WTC11 (cell line): ENCODE measurements around the gene COPZ2. TPM values are rescaled to one million over a fixed set of nuclear protein-coding genes. Genes with fewer than 3 reads are reported as not detected.

Experiments used
- ATAC-seq: fragments of 200-7000 bp; cut with Tn5 transposase; 2 replicates; pipeline ENCODE4 v1.10.0; 2021; ENCODE audit warnings: mild to moderate bottlenecking, moderate library complexity
- CTCF ChIA-PET: fragments of 300-600 bp; sonication (Branson Sonifier 250); formaldehyde crosslinking; loops from one replicate; lab custom pipeline; 2021; ENCODE audit warnings: antibody characterized with exemption; lab: Charles Lee
- POLR2A ChIA-PET: fragments of 350-600 bp; sonication (Branson Sonifier 250); formaldehyde crosslinking; loops from one replicate; lab custom pipeline; 2021; ENCODE audit warnings: antibody characterized with exemption; lab: Charles Lee
- DNase-seq: peaks from one replicate; pipeline ENCODE4 v3.0.0; 2021; ENCODE audit warnings: low spot score
- H3K27ac Mint-ChIP-seq: 2 replicates; pipeline ENCODE4 v1.8.0; 2021; ENCODE audit warnings: mixed read lengths
- H3K27me3 Mint-ChIP-seq: 2 replicates; pipeline ENCODE4 v1.8.0; 2021; ENCODE audit warnings: low read depth, mild to moderate bottlenecking, moderate library complexity, mixed read lengths
- H3K36me3 Mint-ChIP-seq: 2 replicates; pipeline ENCODE4 v1.8.0; 2021; ENCODE audit warnings: mixed read lengths
- H3K4me1 Mint-ChIP-seq: 2 replicates; pipeline ENCODE4 v1.8.0; 2022; ENCODE audit warnings: mixed read lengths
- H3K4me3 Mint-ChIP-seq: 2 replicates; pipeline ENCODE4 v1.8.0; 2021; ENCODE audit warnings: mild to moderate bottlenecking, moderate library complexity, mixed read lengths
- H3K9me3 Mint-ChIP-seq: 2 replicates; pipeline ENCODE4 v1.8.0; 2021; ENCODE audit warnings: mixed read lengths
- CREB1 ChIP-seq: sonication (generic); formaldehyde crosslinking; IDR thresholded peaks from 2 replicates; pipeline ENCODE4 v1.8.0; 2023; ENCODE audit warnings: mild to moderate bottlenecking, missing genetic modification reagents
- ESRRA ChIP-seq: sonication (generic); formaldehyde crosslinking; IDR thresholded peaks from 2 replicates; pipeline ENCODE4 v1.8.1; 2022; ENCODE audit warnings: mild to moderate bottlenecking, missing genetic modification reagents, borderline replicate concordance
- FOXP1 ChIP-seq: sonication (generic); formaldehyde crosslinking; IDR thresholded peaks from 2 replicates; pipeline ENCODE4 v1.8.0; 2022; ENCODE audit warnings: missing genetic modification reagents, mild to moderate bottlenecking, moderate library complexity, borderline replicate concordance
- GTF2I ChIP-seq: fragments of 250-450 bp; sonication (Bioruptor Pico); conservative IDR thresholded peaks from 2 replicates; pipeline ENCODE4 v1.4.0; 2021; ENCODE audit warnings: mild to moderate bottlenecking
- NFYB ChIP-seq: sonication (generic); formaldehyde crosslinking; conservative IDR thresholded peaks from 2 replicates; pipeline ENCODE4 v1.8.0; 2022; ENCODE audit warnings: low read depth, missing genetic modification reagents
- NR3C1 ChIP-seq: sonication (generic); formaldehyde crosslinking; conservative IDR thresholded peaks from 2 replicates; pipeline ENCODE4 v1.8.1; 2023; ENCODE audit warnings: low read depth, mild to moderate bottlenecking, missing genetic modification reagents
- RORB ChIP-seq: fragments of 250-450 bp; sonication (Bioruptor Pico); IDR thresholded peaks from 2 replicates; pipeline ENCODE4 v1.9.0; 2021; ENCODE audit warnings: mild to moderate bottlenecking
- SMAD3 ChIP-seq: sonication (generic); formaldehyde crosslinking; IDR thresholded peaks from 2 replicates; pipeline ENCODE4 v1.8.0; 2022; ENCODE audit warnings: missing genetic modification reagents, mild to moderate bottlenecking, borderline replicate concordance
- TCF7 ChIP-seq: sonication (generic); formaldehyde crosslinking; IDR thresholded peaks from 2 replicates; pipeline ENCODE4 v1.8.0; 2022; ENCODE audit warnings: mild to moderate bottlenecking, low read depth, missing genetic modification reagents, moderate library complexity
- TEAD4 ChIP-seq: sonication (generic); formaldehyde crosslinking; IDR thresholded peaks from 2 replicates; pipeline ENCODE4 v1.8.0; 2022; ENCODE audit warnings: mild to moderate bottlenecking, missing genetic modification reagents
- TP53 ChIP-seq: sonication (generic); formaldehyde crosslinking; IDR thresholded peaks from 2 replicates; pipeline ENCODE4 v1.8.1; 2023; ENCODE audit warnings: mild to moderate bottlenecking, missing genetic modification reagents
- ZBTB21 ChIP-seq: sonication (generic); formaldehyde crosslinking; IDR thresholded peaks from 2 replicates; pipeline ENCODE4 v1.8.1; 2023; ENCODE audit warnings: mild to moderate bottlenecking, missing genetic modification reagents, borderline replicate concordance
- ZNF138 ChIP-seq: sonication (generic); formaldehyde crosslinking; conservative IDR thresholded peaks from 2 replicates; pipeline ENCODE4 v1.8.1; 2022; ENCODE audit warnings: mild to moderate bottlenecking, moderate library complexity, missing genetic modification reagents
- ZNF416 ChIP-seq: fragments of 250-450 bp; sonication (Bioruptor Pico); IDR thresholded peaks from 2 replicates; pipeline ENCODE4 v1.9.0; 2021; ENCODE audit warnings: mild to moderate bottlenecking, inconsistent platforms
- total RNA-seq: library from RNA; stranded (reverse); gene quantifications from 3 replicates; pipeline ENCODE4 v1.2.3, GENCODE V29; 2021
- TF ChIP-seq, protein P1 (sequence below): sonication (generic); formaldehyde crosslinking; IDR thresholded peaks from 2 replicates; pipeline ENCODE4 v1.8.1; 2023; ENCODE audit warnings: mild to moderate bottlenecking, missing genetic modification reagents, borderline replicate concordance
- TF ChIP-seq, protein P2 (sequence below): sonication (generic); formaldehyde crosslinking; IDR thresholded peaks from 2 replicates; pipeline ENCODE4 v1.8.0; 2022; ENCODE audit warnings: mild to moderate bottlenecking, missing genetic modification reagents
- TF ChIP-seq, protein P3 (sequence below): sonication (generic); formaldehyde crosslinking; IDR thresholded peaks from 2 replicates; pipeline ENCODE4 v1.8.1; 2023; ENCODE audit warnings: mild to moderate bottlenecking, moderate library complexity, missing genetic modification reagents
- TF ChIP-seq, protein P4 (sequence below): sonication (generic); formaldehyde crosslinking; IDR thresholded peaks from 2 replicates; pipeline ENCODE4 v1.8.1; 2022; ENCODE audit warnings: mild to moderate bottlenecking, missing genetic modification reagents, moderate library complexity, borderline replicate concordance
- TF ChIP-seq, protein P5 (sequence below): sonication (generic); formaldehyde crosslinking; IDR thresholded peaks from 2 replicates; pipeline ENCODE4 v1.8.0; 2022; ENCODE audit warnings: mild to moderate bottlenecking, missing genetic modification reagents
- TF ChIP-seq, protein P6 (sequence below): sonication (generic); formaldehyde crosslinking; IDR thresholded peaks from 2 replicates; pipeline ENCODE4 v1.8.1; 2023; ENCODE audit warnings: mild to moderate bottlenecking, missing genetic modification reagents, moderate library complexity
- TF ChIP-seq, protein P7 (sequence below): sonication (generic); formaldehyde crosslinking; IDR thresholded peaks from 2 replicates; pipeline ENCODE4 v1.8.0; 2023; ENCODE audit warnings: missing genetic modification reagents
- TF ChIP-seq, protein P8 (sequence below): sonication (generic); formaldehyde crosslinking; IDR thresholded peaks from 2 replicates; pipeline ENCODE4 v1.8.0; 2022; ENCODE audit warnings: mild to moderate bottlenecking, missing genetic modification reagents

Gene COPZ2
- total RNA-seq, 1 experiment from 2014 or later = 0.44 TPM

DNA sequence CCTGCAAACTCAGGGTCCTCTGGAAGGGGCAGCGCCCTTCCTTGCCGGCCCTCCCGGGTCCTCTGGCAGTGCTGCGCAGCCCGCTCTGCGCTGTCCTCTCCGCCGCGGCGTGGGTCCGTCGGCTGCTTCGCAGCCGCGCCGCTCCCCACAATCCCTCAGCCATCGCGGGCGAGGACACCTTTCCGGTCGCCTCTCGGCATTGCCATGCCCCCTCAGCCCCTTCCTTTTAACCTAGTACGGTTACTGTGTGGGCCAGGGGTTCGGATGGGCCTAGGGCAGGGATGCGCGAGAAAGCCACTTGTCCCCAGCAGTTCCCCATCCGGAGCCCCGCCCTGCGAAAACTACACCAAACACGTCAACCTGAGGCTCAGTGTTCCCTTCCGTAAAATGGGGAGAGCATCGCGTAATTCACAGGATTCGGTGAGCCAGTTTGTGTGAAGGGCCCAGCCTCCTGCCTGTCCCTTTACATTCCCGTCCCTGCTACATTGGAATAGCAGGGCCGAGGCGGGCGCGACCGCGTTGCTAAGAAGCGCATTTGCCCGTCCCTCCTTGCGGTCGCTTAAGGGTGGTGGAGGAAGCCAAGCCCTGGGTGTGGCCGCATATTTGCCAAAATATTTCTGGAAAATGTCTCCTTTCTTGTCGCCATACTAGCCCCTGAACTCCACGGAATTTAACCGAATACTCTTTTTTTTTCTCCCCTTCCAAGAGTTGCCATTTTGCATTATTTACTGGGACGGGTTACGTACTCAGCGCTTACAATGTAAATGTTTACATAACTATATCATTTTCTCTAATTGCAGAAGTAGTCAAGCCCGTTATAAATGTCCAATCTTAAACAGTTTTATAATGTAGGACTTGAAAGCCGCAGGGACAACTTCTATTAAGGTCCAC, 13.2 kb downstream of the COPZ2 start (continued):
- TF ChIP-seq, protein P1, sequence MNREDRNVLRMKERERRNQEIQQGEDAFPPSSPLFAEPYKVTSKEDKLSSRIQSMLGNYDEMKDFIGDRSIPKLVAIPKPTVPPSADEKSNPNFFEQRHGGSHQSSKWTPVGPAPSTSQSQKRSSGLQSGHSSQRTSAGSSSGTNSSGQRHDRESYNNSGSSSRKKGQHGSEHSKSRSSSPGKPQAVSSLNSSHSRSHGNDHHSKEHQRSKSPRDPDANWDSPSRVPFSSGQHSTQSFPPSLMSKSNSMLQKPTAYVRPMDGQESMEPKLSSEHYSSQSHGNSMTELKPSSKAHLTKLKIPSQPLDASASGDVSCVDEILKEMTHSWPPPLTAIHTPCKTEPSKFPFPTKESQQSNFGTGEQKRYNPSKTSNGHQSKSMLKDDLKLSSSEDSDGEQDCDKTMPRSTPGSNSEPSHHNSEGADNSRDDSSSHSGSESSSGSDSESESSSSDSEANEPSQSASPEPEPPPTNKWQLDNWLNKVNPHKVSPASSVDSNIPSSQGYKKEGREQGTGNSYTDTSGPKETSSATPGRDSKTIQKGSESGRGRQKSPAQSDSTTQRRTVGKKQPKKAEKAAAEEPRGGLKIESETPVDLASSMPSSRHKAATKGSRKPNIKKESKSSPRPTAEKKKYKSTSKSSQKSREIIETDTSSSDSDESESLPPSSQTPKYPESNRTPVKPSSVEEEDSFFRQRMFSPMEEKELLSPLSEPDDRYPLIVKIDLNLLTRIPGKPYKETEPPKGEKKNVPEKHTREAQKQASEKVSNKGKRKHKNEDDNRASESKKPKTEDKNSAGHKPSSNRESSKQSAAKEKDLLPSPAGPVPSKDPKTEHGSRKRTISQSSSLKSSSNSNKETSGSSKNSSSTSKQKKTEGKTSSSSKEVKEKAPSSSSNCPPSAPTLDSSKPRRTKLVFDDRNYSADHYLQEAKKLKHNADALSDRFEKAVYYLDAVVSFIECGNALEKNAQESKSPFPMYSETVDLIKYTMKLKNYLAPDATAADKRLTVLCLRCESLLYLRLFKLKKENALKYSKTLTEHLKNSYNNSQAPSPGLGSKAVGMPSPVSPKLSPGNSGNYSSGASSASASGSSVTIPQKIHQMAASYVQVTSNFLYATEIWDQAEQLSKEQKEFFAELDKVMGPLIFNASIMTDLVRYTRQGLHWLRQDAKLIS = no peak
- peak; percentile 51; the same call in 1 of the 2 replicates for TF ChIP-seq ESRRA (CRISPR knock-in tag)
- TF ChIP-seq ZNF416 (CRISPR knock-in tag) = 0 out of 2 replicates have a peak, but pooled peaks have one; percentile 8
- no peak for TF ChIP-seq NR3C1 (CRISPR knock-in tag)
- no peak for TF ChIP-seq ZBTB21 (CRISPR knock-in tag)
- TF ChIP-seq SMAD3 = no peak
- peak; percentile 97 for TF ChIP-seq GTF2I (CRISPR knock-in tag)

DNA sequence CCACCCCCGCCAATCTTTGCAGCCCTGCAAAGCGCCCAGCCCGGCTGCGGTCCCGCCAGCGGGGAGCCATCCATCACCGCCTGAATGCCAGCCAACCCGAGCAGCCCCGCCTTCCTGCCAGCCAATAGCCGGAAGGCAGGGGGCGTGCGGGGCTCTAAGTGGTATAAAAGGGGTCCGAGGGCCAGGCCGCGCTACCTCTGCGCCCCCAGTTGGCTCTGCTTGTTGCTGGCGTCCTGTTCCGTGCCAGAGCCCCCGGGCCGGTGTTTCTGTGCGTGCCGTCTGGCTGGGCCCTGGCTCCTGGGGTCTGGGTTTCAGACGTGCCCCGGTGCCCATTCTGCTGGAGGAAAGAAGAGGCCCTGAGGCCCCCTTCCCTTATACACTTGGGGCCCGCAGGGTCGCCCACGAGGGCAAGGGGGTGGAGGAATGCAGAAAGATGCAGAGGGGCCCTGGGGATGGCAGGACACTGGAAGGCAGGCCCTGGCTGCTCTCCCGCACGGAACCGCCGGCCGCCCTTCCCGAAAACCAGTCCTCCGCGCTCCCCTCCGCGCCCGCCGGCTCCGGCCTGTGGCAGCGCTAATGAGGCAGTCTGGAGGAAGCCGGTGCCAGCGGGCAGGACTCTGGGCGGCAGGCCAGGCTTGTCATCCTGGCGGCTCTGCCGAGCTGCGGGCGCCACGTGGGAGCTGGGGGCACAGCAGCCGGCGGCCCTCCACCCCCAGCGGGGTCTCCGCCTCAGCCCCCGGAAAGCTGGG, 14.0 kb downstream of the COPZ2 start:
- ChIA-PET CTCF (no interaction called here), POLR2A (no interaction called here)
- Mint-ChIP-seq H3K4me1 (peaks cover 25% of the 10 kb centered on the region), H3K36me3 (no peaks in the 10 kb centered on the region), H3K4me3 (peak overlapping the region; percentile 84), H3K9me3 (no peaks in the 10 kb centered on the region), H3K27ac (no peak overlapping the region), H3K27me3 (peaks cover 38% of the 10 kb centered on the region)
- peak; percentile 56 for ATAC-seq
- DNase-seq = peak; percentile 93
- TF ChIP-seq ZNF138 (0 out of 2 replicates have a peak, but pooled peaks have one; percentile 71), FOXP1 (peak; percentile 67; the same call in 1 of the 2 replicates), CREB1 (CRISPR knock-in tag) (no peak), TP53 (CRISPR knock-in tag) (0 out of 2 replicates have a peak, but pooled peaks have one; percentile 52), TEAD4 (no peak), TCF7 (CRISPR knock-in tag) (no peak), RORB (CRISPR knock-in tag) (no peak), NFYB (peak; percentile 68), SMAD3 (no peak)
- TF ChIP-seq, protein P2, sequence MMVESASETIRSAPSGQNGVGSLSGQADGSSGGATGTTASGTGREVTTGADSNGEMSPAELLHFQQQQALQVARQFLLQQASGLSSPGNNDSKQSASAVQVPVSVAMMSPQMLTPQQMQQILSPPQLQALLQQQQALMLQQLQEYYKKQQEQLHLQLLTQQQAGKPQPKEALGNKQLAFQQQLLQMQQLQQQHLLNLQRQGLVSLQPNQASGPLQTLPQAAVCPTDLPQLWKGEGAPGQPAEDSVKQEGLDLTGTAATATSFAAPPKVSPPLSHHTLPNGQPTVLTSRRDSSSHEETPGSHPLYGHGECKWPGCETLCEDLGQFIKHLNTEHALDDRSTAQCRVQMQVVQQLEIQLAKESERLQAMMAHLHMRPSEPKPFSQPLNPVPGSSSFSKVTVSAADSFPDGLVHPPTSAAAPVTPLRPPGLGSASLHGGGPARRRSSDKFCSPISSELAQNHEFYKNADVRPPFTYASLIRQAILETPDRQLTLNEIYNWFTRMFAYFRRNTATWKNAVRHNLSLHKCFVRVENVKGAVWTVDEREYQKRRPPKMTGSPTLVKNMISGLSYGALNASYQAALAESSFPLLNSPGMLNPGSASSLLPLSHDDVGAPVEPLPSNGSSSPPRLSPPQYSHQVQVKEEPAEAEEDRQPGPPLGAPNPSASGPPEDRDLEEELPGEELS (CRISPR knock-in tag) = 0 out of 2 replicates have a peak, but pooled peaks have one; percentile 4
- TF ChIP-seq, protein P3, sequence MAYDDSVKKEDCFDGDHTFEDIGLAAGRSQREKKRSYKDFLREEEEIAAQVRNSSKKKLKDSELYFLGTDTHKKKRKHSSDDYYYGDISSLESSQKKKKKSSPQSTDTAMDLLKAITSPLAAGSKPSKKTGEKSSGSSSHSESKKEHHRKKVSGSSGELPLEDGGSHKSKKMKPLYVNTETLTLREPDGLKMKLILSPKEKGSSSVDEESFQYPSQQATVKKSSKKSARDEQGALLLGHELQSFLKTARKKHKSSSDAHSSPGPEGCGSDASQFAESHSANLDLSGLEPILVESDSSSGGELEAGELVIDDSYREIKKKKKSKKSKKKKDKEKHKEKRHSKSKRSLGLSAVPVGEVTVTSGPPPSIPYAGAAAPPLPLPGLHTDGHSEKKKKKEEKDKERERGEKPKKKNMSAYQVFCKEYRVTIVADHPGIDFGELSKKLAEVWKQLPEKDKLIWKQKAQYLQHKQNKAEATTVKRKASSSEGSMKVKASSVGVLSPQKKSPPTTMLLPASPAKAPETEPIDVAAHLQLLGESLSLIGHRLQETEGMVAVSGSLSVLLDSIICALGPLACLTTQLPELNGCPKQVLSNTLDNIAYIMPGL (CRISPR knock-in tag) = peak; percentile 54; the same call in 1 of the 2 replicates
- TF ChIP-seq, protein P4, sequence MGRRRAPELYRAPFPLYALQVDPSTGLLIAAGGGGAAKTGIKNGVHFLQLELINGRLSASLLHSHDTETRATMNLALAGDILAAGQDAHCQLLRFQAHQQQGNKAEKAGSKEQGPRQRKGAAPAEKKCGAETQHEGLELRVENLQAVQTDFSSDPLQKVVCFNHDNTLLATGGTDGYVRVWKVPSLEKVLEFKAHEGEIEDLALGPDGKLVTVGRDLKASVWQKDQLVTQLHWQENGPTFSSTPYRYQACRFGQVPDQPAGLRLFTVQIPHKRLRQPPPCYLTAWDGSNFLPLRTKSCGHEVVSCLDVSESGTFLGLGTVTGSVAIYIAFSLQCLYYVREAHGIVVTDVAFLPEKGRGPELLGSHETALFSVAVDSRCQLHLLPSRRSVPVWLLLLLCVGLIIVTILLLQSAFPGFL (CRISPR knock-in tag) = no peak
- TF ChIP-seq, protein P5, sequence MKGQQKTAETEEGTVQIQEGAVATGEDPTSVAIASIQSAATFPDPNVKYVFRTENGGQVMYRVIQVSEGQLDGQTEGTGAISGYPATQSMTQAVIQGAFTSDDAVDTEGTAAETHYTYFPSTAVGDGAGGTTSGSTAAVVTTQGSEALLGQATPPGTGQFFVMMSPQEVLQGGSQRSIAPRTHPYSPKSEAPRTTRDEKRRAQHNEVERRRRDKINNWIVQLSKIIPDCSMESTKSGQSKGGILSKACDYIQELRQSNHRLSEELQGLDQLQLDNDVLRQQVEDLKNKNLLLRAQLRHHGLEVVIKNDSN = no peak
- TF ChIP-seq, protein P6, sequence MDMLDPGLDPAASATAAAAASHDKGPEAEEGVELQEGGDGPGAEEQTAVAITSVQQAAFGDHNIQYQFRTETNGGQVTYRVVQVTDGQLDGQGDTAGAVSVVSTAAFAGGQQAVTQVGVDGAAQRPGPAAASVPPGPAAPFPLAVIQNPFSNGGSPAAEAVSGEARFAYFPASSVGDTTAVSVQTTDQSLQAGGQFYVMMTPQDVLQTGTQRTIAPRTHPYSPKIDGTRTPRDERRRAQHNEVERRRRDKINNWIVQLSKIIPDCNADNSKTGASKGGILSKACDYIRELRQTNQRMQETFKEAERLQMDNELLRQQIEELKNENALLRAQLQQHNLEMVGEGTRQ (CRISPR knock-in tag) = peak; percentile 35; the same call in 1 of the 2 replicates
- TF ChIP-seq, protein P7, sequence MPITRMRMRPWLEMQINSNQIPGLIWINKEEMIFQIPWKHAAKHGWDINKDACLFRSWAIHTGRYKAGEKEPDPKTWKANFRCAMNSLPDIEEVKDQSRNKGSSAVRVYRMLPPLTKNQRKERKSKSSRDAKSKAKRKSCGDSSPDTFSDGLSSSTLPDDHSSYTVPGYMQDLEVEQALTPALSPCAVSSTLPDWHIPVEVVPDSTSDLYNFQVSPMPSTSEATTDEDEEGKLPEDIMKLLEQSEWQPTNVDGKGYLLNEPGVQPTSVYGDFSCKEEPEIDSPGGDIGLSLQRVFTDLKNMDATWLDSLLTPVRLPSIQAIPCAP (CRISPR knock-in tag) = no peak
- TF ChIP-seq, protein P8, sequence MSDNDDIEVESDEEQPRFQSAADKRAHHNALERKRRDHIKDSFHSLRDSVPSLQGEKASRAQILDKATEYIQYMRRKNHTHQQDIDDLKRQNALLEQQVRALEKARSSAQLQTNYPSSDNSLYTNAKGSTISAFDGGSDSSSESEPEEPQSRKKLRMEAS (CRISPR knock-in tag) = peak; percentile 64
